ENCODE data around the gene PIANP.
"Not testable (repeated sequence)": the region's sequence is repeated elsewhere in the genome, so short reads cannot be mapped to it uniquely, and the experiment has no call there.

The PIANP gene, protein sequence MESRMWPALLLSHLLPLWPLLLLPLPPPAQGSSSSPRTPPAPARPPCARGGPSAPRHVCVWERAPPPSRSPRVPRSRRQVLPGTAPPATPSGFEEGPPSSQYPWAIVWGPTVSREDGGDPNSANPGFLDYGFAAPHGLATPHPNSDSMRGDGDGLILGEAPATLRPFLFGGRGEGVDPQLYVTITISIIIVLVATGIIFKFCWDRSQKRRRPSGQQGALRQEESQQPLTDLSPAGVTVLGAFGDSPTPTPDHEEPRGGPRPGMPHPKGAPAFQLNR

DNA sequence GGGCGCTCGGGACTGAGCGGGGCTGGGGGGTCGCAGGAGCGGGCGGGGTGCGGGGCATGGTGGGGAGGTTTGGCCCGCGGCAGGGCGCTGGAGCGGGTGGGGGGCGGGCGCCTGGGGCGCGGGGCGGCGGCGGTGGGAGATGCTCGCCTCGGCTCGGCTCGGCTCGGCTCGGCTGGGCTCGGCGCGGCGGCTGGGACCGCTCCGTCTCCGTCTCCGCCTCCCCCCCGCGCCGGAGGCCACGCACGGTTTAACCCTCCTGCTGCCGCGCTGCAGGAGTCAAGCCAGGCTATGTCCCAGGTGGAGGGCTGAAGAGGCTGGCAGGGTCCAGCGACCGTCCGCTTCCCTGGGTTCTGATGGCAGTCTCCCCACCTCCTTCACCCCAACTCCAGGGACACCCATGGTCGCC is at the start of gene PIANP:
Gene PIANP, minus strand, starts transcription at position 170 of the 406 bp plus-strand sequence. CDS start 2,754 bp downstream, outside the sequence.
- DNase-seq (ENCODE audit: low spot score) = peak; percentile 39
- Mint-ChIP-seq H3K27me3 (ENCODE audit: low read depth) (peaks cover 62% of the 10 kb centered on the region), H3K36me3 (ENCODE audit: low read depth) (no peaks in the 10 kb centered on the region), H3K4me3 (peak within 1 kb of the TSS; percentile 47), H3K9me3 (no peaks in the 10 kb centered on the region), H3K4me1 (ENCODE audit: low read depth) (peaks cover 12% of the 10 kb centered on the region), H3K27ac (no peak within 1 kb of the TSS)

GRCh38 chr12:6748761-6749160 is 48.1 kb upstream of the PIANP start:
- Mint-ChIP-seq H3K4me1 (ENCODE audit: low read depth) (peaks cover 32% of the 10 kb centered on the region), H3K27ac (no peak overlapping the region), H3K36me3 (ENCODE audit: low read depth) (peaks cover 50% of the 10 kb centered on the region), H3K4me3 (no peak overlapping the region), H3K9me3 (no peaks in the 10 kb centered on the region), H3K27me3 (ENCODE audit: low read depth) (no peaks in the 10 kb centered on the region)
- no peak for DNase-seq (ENCODE audit: low spot score)

- Mint-ChIP-seq H3K4me1 (ENCODE audit: low read depth) (peaks cover 27% of the 10 kb centered on the region), H3K36me3 (ENCODE audit: low read depth) (peaks cover 54% of the 10 kb centered on the region), H3K27ac (peak overlapping the region; percentile 59), H3K4me3 (no peak overlapping the region), H3K27me3 (ENCODE audit: low read depth) (no peaks in the 10 kb centered on the region), H3K9me3 (peaks cover 8% of the 10 kb centered on the region)
- no peak for DNase-seq (ENCODE audit: low spot score)
Measured at GRCh38 chr12:6747216-6747615, 46.6 kb upstream of the PIANP start.

DNA sequence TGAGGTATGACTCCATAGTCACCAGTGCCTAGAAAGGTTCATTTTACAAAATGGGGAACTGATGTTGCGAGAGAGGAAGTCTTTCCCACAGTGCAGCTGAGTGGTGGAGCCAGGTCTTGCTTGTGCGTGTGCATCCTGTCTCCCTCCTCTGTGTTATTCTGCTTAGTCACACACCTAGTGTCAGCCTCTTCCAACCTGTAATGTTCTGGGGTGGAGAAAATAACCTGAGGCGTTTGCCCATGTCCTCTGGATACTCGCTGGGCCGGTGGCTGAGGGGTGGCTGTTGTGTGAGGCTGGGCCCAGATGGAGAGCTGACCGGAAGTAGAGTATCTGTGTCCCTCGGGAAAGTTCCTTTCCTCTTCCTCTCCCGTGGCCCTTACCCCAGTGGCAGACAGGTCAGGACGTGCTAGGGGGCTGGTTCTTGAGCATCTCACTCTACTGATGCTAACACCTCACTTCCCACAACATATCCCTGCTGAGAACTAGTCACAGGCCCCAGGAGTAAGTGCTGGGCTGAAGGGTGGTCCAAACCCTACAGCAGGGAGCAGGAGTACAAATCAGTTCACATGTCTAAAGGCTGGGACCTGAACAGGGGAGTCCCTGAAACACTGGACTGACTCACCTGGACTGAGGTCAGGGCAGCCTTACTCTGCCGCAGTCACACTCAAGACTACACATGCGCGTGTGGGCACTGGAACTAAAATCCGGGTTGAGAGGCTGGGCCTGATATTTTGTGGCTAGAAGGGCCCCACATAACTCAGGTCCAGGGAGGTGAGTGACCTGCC is 45.3 kb upstream of the PIANP start:
- DNase-seq (ENCODE audit: low spot score) = no peak

GRCh38 chr12:6743300-6743699 is 42.7 kb upstream of the PIANP start:
- peak; percentile 16 for DNase-seq (ENCODE audit: low spot score)
- H3K27me3 Mint-ChIP-seq (ENCODE audit: low read depth); H3K27ac Mint-ChIP-seq; H3K9me3 Mint-ChIP-seq; H3K4me3 Mint-ChIP-seq: not testable (repeated sequence)
- peaks cover 27% of the 10 kb centered on the region for H3K36me3 Mint-ChIP-seq (ENCODE audit: low read depth)
- H3K4me1 Mint-ChIP-seq (ENCODE audit: low read depth) = peaks cover 16% of the 10 kb centered on the region

More for the DNA sequence above, 45.3 kb upstream of the PIANP start:
- Mint-ChIP-seq H3K27ac (peak overlapping the region; percentile 79), H3K4me3 (peak overlapping the region; percentile 29), H3K4me1 (ENCODE audit: low read depth) (peaks cover 18% of the 10 kb centered on the region), H3K9me3 (peaks cover 8% of the 10 kb centered on the region), H3K27me3 (ENCODE audit: low read depth) (no peaks in the 10 kb centered on the region), H3K36me3 (ENCODE audit: low read depth) (peaks cover 45% of the 10 kb centered on the region)

- Mint-ChIP-seq H3K4me3 (no peak overlapping the region), H3K4me1 (ENCODE audit: low read depth) (peaks cover 16% of the 10 kb centered on the region), H3K27ac (no peak overlapping the region), H3K27me3 (ENCODE audit: low read depth) (no peaks in the 10 kb centered on the region), H3K9me3 (peaks cover 8% of the 10 kb centered on the region), H3K36me3 (ENCODE audit: low read depth) (peaks cover 22% of the 10 kb centered on the region)
- DNase-seq (ENCODE audit: low spot score) = peak; percentile 14
Measured at GRCh38 chr12:6742834-6743233, 42.2 kb upstream of the PIANP start.

DNA sequence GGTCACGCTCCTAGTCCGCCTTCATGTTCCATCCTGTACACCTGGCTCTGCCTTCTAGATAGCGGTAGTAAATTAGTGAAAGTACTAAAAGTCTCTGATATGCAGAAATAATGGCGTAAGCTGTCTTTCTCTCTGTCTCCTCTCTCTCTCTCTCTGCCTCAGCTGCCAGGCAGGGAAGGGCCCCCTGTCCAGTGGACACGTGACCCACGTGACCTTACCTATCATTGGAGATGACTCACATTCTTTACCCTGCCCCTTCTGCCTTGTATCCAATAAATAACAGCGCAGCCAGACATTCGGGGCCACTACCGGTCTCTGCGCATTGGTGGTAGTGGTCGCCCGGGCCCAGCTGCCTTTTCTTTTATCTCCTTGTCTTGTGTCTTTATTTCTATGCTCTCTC is 41.5 kb upstream of the PIANP start:
- DNase-seq (ENCODE audit: low spot score); H3K27me3 Mint-ChIP-seq (ENCODE audit: low read depth); H3K4me3 Mint-ChIP-seq; H3K27ac Mint-ChIP-seq; H3K9me3 Mint-ChIP-seq: not testable (repeated sequence)
- peaks cover 16% of the 10 kb centered on the region for H3K4me1 Mint-ChIP-seq (ENCODE audit: low read depth)
- peaks cover 15% of the 10 kb centered on the region for H3K36me3 Mint-ChIP-seq (ENCODE audit: low read depth)

DNA sequence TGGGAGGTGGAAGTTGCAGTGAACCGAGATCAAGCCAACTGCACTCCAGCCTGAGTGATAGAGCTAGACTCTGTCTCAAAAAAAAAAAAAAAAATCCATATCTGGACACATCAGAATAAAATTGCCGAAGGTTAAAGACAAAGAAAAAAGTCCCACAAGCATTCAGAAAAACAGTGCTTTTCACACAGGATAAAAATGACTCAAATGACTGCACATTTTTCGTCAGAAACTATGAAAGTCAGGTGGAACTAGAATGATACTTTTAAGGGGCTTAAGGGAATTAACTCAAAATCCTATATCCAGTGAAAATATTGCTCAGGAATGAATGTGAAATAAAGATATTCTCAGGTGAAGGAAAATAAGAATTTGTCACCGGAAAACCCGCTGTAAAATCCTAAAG is 36.1 kb upstream of the PIANP start:
- Mint-ChIP-seq H3K9me3 (no peaks in the 10 kb centered on the region), H3K27me3 (ENCODE audit: low read depth) (no peaks in the 10 kb centered on the region), H3K36me3 (ENCODE audit: low read depth) (no peaks in the 10 kb centered on the region), H3K4me1 (ENCODE audit: low read depth) (peaks cover 6% of the 10 kb centered on the region), H3K27ac (no peak overlapping the region), H3K4me3 (no peak overlapping the region)
- DNase-seq (ENCODE audit: low spot score) = no peak

- DNase-seq (ENCODE audit: low spot score) = peak; percentile 36
Measured at GRCh38 chr12:6735448-6736191, 35.0 kb upstream of the PIANP start.

DNA sequence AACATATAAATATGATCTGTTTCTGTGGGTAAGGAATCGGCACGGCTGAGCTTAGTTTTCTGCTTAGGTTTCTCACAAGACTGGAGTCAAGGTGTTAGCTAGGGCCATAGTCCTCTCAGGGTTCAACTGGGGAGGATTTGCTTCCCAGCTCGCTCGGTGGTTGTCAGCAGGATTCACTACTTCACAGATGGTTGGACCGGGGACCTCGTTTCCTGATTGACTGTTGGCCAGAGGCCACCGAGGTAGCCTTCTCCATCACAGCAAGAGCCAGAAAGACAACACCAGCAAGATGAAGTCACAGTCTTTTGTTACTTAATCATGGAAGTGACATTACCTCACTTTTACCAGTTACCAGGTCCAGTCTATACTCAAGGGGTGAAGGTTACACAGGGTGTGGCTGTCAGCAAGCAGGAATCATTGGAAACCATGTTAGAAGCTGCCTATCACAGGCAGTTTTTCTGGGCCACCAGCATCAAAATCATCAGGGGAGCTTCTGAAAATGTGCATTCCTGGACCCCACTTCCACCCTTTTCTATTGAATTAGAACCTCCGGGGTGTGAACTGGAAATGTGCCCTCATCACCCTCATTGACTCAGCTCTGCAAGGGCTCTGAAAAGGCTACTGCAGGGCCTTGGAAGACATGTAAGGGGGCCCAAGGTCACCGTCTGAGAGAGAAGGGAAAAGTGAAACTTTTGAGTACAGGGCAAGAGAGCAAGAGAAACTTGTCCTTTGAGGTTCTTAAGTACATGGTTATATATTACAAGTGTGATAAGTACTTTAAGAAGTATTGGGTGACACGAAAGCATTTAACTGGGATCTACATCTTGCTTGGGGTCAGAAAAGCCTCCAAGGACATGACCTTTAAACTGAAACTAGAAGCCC is 34.1 kb upstream of the PIANP start:
- H3K9me3 Mint-ChIP-seq = no peaks in the 10 kb centered on the region
- no peak overlapping the region for H3K27ac Mint-ChIP-seq
- no peak overlapping the region for H3K4me3 Mint-ChIP-seq
- DNase-seq (ENCODE audit: low spot score) = no peak
- peaks cover 6% of the 10 kb centered on the region for H3K4me1 Mint-ChIP-seq (ENCODE audit: low read depth)
- no peaks in the 10 kb centered on the region for H3K27me3 Mint-ChIP-seq (ENCODE audit: low read depth)
- peaks cover 11% of the 10 kb centered on the region for H3K36me3 Mint-ChIP-seq (ENCODE audit: low read depth)

More at GRCh38 chr12:6735448-6736191, 35.0 kb upstream of the PIANP start:
- Mint-ChIP-seq H3K27me3 (ENCODE audit: low read depth) (no peaks in the 10 kb centered on the region), H3K9me3 (no peaks in the 10 kb centered on the region), H3K27ac (peak overlapping the region; percentile 13), H3K36me3 (ENCODE audit: low read depth) (peaks cover 6% of the 10 kb centered on the region), H3K4me3 (no peak overlapping the region), H3K4me1 (ENCODE audit: low read depth) (peaks cover 6% of the 10 kb centered on the region)

DNA sequence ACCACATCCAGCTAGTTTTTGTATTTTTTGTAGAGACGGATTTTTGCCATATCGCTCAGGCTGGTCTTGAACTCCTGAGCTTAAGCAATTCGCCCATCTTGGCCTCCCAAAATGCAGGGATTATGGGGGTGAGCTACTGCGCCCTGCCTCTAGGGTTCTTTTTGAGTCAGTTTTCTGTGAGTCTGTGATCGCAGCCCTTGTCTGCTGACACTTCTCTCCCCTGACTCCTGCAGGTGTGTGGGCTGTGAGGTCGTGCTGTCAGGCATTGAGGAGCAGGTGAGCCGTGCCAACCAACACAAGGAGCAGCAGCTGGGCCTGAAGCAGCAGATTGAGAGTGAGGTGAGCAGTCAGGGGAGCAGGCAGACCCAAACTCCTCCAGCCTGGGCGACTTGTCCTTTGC is 29.6 kb upstream of the PIANP start:
- H3K9me3 Mint-ChIP-seq = no peaks in the 10 kb centered on the region
- no peaks in the 10 kb centered on the region for H3K27me3 Mint-ChIP-seq (ENCODE audit: low read depth)
- no peak overlapping the region for H3K4me3 Mint-ChIP-seq
- DNase-seq (ENCODE audit: low spot score) = no peak
- H3K4me1 Mint-ChIP-seq (ENCODE audit: low read depth) = peaks cover 6% of the 10 kb centered on the region
- no peak overlapping the region for H3K27ac Mint-ChIP-seq
- H3K36me3 Mint-ChIP-seq (ENCODE audit: low read depth) = peaks cover 20% of the 10 kb centered on the region

- H3K27ac Mint-ChIP-seq = no peak overlapping the region
- H3K4me3 Mint-ChIP-seq = no peak overlapping the region
- peaks cover 20% of the 10 kb centered on the region for H3K36me3 Mint-ChIP-seq (ENCODE audit: low read depth)
Measured at GRCh38 chr12:6729186-6729585, 28.6 kb upstream of the PIANP start.

GRCh38 chr12:6725350-6725749 is 24.7 kb upstream of the PIANP start:
- Mint-ChIP-seq H3K36me3 (ENCODE audit: low read depth) (peaks cover 15% of the 10 kb centered on the region), H3K27ac (peak overlapping the region; percentile 51), H3K4me3 (peak overlapping the region; percentile 94), H3K4me1 (ENCODE audit: low read depth) (peaks cover 16% of the 10 kb centered on the region), H3K27me3 (ENCODE audit: low read depth) (no peaks in the 10 kb centered on the region), H3K9me3 (no peaks in the 10 kb centered on the region)
- DNase-seq (ENCODE audit: low spot score) = no peak

More at GRCh38 chr12:6729186-6729585, 28.6 kb upstream of the PIANP start:
- H3K27me3 Mint-ChIP-seq (ENCODE audit: low read depth) = no peaks in the 10 kb centered on the region
- H3K4me1 Mint-ChIP-seq (ENCODE audit: low read depth) = peaks cover 10% of the 10 kb centered on the region
- H3K9me3 Mint-ChIP-seq = no peaks in the 10 kb centered on the region
- DNase-seq (ENCODE audit: low spot score) = no peak
